Fibroblast of the aortic adventitia (primary cell): ENCODE data around the gene CPOX. TPM values are rescaled to one million over a fixed set of nuclear protein-coding genes. Genes with fewer than 3 reads are reported as not detected.

ENCODE experiments used
- DNase-seq: peaks from one replicate; pipeline ENCODE4 v3.0.0-alpha.2; 2010; ENCODE audit warnings: low read depth
- H3K4me3 ChIP-seq: 2 replicates; pipeline ENCODE4 v1.5.1; 2011; ENCODE audit warnings: low read depth, mild to moderate bottlenecking, control low read depth, low read length, moderate library complexity
- total RNA-seq: library from RNA; depleted of rRNA; stranded (reverse); fragments of >200 nt; gene quantifications from 2 replicates; pipeline ENCODE4 v1.2.3, GENCODE V29; 2012; ENCODE audit warnings: low replicate concordance
- TF ChIP-seq, protein P1 (sequence below): IDR thresholded peaks from 2 replicates; pipeline ENCODE4 v1.5.1; 2011; ENCODE audit warnings: mild to moderate bottlenecking, low read length, control low read depth, inconsistent platforms; ENCODE audit not compliant: insufficient read depth

CPOX gene
- total RNA-seq, 1 donor = 22.6 TPM

DNA sequence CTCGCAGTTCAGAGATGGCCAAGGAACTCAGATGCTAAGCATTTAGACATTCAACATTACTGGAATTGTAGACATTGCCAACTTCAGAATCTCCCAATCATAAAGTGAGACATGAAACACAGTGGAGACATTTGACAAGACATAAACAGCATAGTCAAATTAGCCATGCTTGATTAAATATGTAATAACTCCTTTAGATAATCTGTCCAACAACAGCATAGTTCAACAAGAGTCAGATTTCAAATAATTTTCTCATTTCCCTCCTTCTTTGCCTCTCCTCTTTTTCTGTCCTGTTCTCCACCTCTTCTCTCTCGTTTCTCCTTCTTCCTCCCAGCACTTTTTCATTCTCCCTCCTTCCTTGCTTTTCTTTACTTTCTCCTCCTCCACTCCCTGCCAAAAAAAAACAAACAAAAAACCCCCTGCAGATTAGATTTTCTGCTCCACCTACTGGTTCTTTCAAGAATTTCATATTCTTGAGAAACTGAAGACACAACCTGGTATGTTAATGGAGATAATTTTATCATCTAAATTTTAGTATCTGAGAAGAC, 20.2 kb downstream of the CPOX start:
- no peak overlapping the region for H3K4me3 ChIP-seq
- TF ChIP-seq, protein P1, sequence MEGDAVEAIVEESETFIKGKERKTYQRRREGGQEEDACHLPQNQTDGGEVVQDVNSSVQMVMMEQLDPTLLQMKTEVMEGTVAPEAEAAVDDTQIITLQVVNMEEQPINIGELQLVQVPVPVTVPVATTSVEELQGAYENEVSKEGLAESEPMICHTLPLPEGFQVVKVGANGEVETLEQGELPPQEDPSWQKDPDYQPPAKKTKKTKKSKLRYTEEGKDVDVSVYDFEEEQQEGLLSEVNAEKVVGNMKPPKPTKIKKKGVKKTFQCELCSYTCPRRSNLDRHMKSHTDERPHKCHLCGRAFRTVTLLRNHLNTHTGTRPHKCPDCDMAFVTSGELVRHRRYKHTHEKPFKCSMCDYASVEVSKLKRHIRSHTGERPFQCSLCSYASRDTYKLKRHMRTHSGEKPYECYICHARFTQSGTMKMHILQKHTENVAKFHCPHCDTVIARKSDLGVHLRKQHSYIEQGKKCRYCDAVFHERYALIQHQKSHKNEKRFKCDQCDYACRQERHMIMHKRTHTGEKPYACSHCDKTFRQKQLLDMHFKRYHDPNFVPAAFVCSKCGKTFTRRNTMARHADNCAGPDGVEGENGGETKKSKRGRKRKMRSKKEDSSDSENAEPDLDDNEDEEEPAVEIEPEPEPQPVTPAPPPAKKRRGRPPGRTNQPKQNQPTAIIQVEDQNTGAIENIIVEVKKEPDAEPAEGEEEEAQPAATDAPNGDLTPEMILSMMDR = peak; percentile 48
- peak; percentile 49 for DNase-seq

DNA sequence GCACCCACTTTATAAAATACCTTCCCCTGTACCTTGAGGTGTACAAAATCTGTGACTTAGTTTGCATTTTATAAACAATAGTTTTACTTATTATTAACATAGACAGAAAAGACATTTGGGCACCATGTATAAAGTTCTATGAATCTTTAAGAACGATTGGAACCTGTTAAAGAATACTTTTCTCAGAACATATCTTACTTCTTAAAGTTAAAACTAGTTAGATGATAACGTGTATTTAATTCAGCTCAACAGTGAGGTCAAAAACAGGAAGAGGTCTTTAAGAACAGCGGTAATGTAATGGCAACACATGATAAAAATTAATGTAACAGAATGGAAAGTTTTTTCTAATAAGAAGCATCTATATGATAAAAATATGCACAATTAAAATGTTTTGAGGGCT, 25.0 kb downstream of the CPOX start:
- no peak for DNase-seq
- TF ChIP-seq, protein P1 = no peak
- H3K4me3 ChIP-seq = no peak overlapping the region

DNA sequence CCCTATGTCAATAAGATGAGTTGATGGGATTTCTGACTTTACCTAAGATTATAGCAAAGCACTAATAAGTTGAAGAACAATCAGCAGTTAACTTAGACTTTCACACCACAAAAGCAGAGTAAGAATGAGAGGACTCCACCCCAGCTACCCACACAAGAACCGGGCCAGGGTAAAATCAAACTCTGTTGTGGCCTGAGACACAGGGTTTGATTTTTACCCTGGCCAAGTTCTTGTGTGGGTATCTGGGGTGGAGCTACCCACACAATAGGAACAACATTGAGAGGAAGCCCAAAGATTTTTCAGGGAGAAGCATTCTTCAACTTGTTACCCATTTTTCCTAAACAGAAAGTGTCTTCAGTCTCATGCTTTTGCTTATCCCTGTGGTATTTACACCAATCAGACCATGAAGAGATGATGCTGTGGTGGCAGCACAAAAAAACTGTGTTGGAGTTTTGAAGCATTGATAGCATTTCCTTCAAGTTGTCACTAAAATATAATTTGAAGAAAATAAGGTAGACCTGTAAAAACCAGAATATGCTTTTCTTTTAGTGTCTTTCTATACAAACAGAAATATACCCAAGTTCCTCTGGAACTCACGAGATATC, 25.6 kb downstream of the CPOX start:
- TF ChIP-seq, protein P1 = no peak
- no peak for DNase-seq

DNA sequence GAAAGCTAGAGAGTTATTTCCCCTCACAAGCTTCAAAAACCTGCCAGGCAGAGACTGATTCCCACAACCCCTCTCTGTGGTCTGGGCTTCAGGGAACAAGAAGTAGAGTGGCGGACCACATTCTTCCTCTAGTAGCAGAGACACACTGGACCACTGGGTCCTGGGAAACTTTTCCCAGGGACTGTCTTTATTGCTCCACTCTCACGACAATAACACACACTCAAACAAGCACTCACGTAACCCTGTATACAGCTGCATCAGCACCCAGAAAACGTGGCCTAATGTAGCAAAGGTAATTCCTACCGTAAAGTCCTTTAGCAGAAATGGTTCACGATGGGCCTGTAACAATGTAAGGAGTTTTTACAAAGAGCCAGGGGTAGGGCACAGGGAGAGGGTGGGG, 27.6 kb downstream of the CPOX start:
- DNase-seq = no peak

More for the DNA sequence above, 25.6 kb downstream of the CPOX start:
- H3K4me3 ChIP-seq = no peak overlapping the region

DNA sequence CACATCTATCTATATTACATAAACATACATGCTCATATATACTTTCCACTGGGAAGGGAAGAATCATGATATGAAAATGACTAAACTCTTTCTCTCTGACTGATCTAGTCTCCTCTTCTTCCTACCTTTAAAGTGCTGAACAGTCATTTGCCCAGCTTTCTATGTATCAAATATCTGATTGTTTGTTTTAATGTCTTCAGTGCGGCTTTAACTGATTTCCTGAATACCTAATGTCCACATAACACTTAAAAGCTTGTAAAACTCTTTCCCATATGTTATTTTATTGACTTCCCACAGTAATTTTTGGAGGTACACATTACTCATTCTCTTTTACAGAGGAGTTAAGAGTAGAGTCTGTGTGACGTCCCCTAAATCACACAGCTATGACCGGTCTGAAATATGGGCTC, 28.2 kb downstream of the CPOX start:
- no peak overlapping the region for H3K4me3 ChIP-seq
- DNase-seq = no peak
- TF ChIP-seq, protein P1 = no peak

More for the DNA sequence above, 27.6 kb downstream of the CPOX start:
- TF ChIP-seq, protein P1 = no peak
- H3K4me3 ChIP-seq = no peak overlapping the region

DNA sequence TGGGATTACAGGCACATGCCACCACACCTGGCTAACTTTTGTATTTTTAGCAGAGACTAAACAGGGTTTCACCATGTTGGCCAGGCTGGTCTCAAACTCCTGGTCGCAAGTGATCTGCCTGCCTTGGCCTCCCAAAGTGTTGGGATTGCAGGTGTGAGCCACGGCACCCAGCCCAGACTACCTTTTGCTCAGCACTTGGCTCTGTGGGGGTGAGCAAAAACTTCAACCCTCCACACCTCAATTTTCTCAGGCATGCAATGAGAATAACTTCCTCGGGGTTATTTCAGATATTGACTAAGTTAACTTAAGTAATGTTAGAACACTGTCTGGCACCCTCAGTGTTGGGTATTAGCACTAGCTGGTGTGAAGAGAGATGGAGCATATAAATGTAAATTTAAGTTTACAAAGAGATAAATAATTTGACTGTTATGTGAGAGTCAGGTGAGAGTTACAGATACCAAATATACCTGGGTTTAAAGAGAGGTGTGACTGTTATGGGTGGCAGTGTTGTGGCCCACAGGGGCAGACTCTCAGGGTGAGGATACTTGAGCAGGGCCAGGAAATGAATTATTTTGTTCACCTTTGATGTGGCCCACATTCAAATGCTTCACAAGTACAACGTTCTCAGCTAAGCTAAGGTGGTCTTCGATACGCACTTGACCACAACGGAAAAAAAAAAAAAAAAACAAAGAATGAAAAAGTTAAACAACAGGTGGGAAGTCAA, 29.0 kb downstream of the CPOX start:
- no peak for DNase-seq
- H3K4me3 ChIP-seq = no peak overlapping the region
- TF ChIP-seq, protein P1 = no peak
